GM18873 (cell line): Measurements from ENCODE around the gene TTC12.
"Not testable (repeated sequence)": the region's sequence is repeated elsewhere in the genome, so short reads cannot be mapped to it uniquely, and the experiment has no call there.

ENCODE experiments used
- ATAC-seq: cut with Tn5 transposase; IDR thresholded peaks from one replicate; pipeline ENCODE4 v1.9.1; 2021; ENCODE audit warnings: mild to moderate bottlenecking, moderate library complexity, moderate number of reproducible peaks; ENCODE audit not compliant: unreplicated experiment, low FRiP score

The TTC12 gene

GRCh38 chr11:113282898-113283437, 31.4 kb upstream of the TTC12 start:
- no peak for ATAC-seq

- no peak for ATAC-seq
Observed at GRCh38 chr11:113283881-113284280, 30.5 kb upstream of the TTC12 start.

- ATAC-seq = no peak
Observed at GRCh38 chr11:113286009-113286408, 28.4 kb upstream of the TTC12 start.

GRCh38 chr11:113286509-113287497, 27.6 kb upstream of the TTC12 start:
- ATAC-seq = no peak

GRCh38 chr11:113287801-113288200, 26.6 kb upstream of the TTC12 start:
- no peak for ATAC-seq

- no peak for ATAC-seq
Observed at GRCh38 chr11:113288286-113288863, 26.0 kb upstream of the TTC12 start.

- ATAC-seq = peak; percentile 81
Observed at GRCh38 chr11:113289431-113290187, 24.8 kb upstream of the TTC12 start.

- no peak for ATAC-seq
Observed at GRCh38 chr11:113293936-113294335, 20.4 kb upstream of the TTC12 start.

GRCh38 chr11:113295993-113296392, 18.4 kb upstream of the TTC12 start:
- no peak for ATAC-seq

- ATAC-seq = no peak
Observed at GRCh38 chr11:113296447-113297205, 17.8 kb upstream of the TTC12 start.

GRCh38 chr11:113298496-113298895, 15.9 kb upstream of the TTC12 start:
- ATAC-seq = not testable (repeated sequence)

GRCh38 chr11:113304916-113305315, 9.5 kb upstream of the TTC12 start:
- no peak for ATAC-seq

GRCh38 chr11:113305440-113306336, 8.7 kb upstream of the TTC12 start:
- ATAC-seq = no peak

GRCh38 chr11:113308601-113309000, 5.8 kb upstream of the TTC12 start:
- ATAC-seq = no peak

GRCh38 chr11:113311536-113311935, 2.8 kb upstream of the TTC12 start:
- no peak for ATAC-seq

GRCh38 chr11:113313601-113314000, 782 bp upstream of the TTC12 start:
- no peak for ATAC-seq

GRCh38 chr11:113314065-113314388, 356 bp upstream of the TTC12 start:
- no peak for ATAC-seq

GRCh38 chr11:113315811-113316210, 1.4 kb downstream of the TTC12 start:
- no peak for ATAC-seq

- ATAC-seq = no peak
Observed at GRCh38 chr11:113316256-113316655, 1.9 kb downstream of the TTC12 start.
